IMR-90 (cell line): ENCODE results near the gene IRAK2. TPM values are rescaled to one million over a fixed set of nuclear protein-coding genes. Genes with fewer than 3 reads are reported as not detected.

Experiments
- ATAC-seq: fragments of 200-7000 bp; cut with Tn5 transposase; 2 replicates; pipeline ENCODE4 v1.9.1; 2020; ENCODE audit warnings: low read depth, mild to moderate bottlenecking, moderate library complexity
- BruUV-seq: library from RNA; stranded (reverse); fragments of 400-500 nt; replicated peaks from 2 replicates; lab custom pipeline; 2021; lab: Mats Ljungman, UMichigan
- CTCF ChIA-PET: fragments of 300-600 bp; formaldehyde crosslinking; extraction: SDS; loops from one replicate; lab custom pipeline; 2021; ENCODE audit warnings: antibody characterized with exemption; lab: Yijun Ruan, JAX
- POLR2A ChIA-PET: fragments of 300-600 bp; sonication (Branson Sonifier 250); formaldehyde crosslinking; loops from one replicate; lab custom pipeline; 2022; ENCODE audit warnings: antibody characterized with exemption; ENCODE audit not compliant: unreplicated experiment; lab: Charles Lee
- DNase-seq: peaks from one replicate; pipeline ENCODE4 v3.0.0; 2013
- H2AFZ ChIP-seq: replicated peaks from 2 replicates; pipeline ENCODE3; 2013; ENCODE audit warnings: low read length, mild to moderate bottlenecking; ENCODE audit not compliant: poor library complexity
- H2AK5ac ChIP-seq: 2 replicates; pipeline ENCODE4 v1.6.1; 2013; ENCODE audit warnings: low read depth, low read length, inconsistent platforms
- H2AK9ac ChIP-seq: replicated peaks from 2 replicates; pipeline ENCODE3; 2013; ENCODE audit warnings: mild to moderate bottlenecking, low read depth, low read length, moderate library complexity; ENCODE audit not compliant: poor library complexity
- H2BK120ac ChIP-seq: 2 replicates; pipeline ENCODE4 v1.6.1; 2013; ENCODE audit warnings: low read depth, low read length, inconsistent platforms
- H2BK15ac ChIP-seq: 3 replicates; pipeline ENCODE4 v1.6.1; 2013; ENCODE audit warnings: low read depth, low read length, inconsistent platforms
- H2BK20ac ChIP-seq: 2 replicates; pipeline ENCODE4 v1.6.1; 2013; ENCODE audit warnings: low read depth, mild to moderate bottlenecking, inconsistent platforms, low read length, moderate library complexity
- H2BK5ac ChIP-seq: 2 replicates; pipeline ENCODE4 v1.6.1; 2013; ENCODE audit warnings: mild to moderate bottlenecking, low read depth, low read length, inconsistent platforms; ENCODE audit not compliant: poor library complexity, severe bottlenecking
- H3K14ac ChIP-seq: replicated peaks from 2 replicates; pipeline ENCODE4 v1.6.1; 2013; ENCODE audit warnings: low read depth, low read length, inconsistent platforms
- H3K18ac ChIP-seq: 2 replicates; pipeline ENCODE4 v1.6.1; 2013; ENCODE audit warnings: low read depth, low read length, control low read depth
- H3K23ac ChIP-seq: 2 replicates; pipeline ENCODE4 v1.6.1; 2013; ENCODE audit warnings: low read depth, low read length, inconsistent platforms
- H3K27ac ChIP-seq: 2 replicates; pipeline ENCODE4 v1.5.1; 2013; ENCODE audit warnings: mild to moderate bottlenecking, control low read depth, low read length; ENCODE audit not compliant: insufficient read depth
- H3K27me3 ChIP-seq: 2 replicates; pipeline ENCODE4 v1.6.1; 2013; ENCODE audit warnings: low read length; ENCODE audit not compliant: control insufficient read depth, insufficient read depth
- H3K36me3 ChIP-seq: 2 replicates; pipeline ENCODE4 v1.6.1; 2013; ENCODE audit warnings: low read length, mixed read lengths; ENCODE audit not compliant: control insufficient read depth, insufficient read depth
- H3K4ac ChIP-seq: 2 replicates; pipeline ENCODE4 v1.6.1; 2013; ENCODE audit warnings: low read depth, low read length, inconsistent platforms
- H3K4me1 ChIP-seq: 2 replicates; pipeline ENCODE4 v1.6.1; 2013; ENCODE audit warnings: low read length, mixed read lengths; ENCODE audit not compliant: control insufficient read depth, insufficient read depth
- H3K4me2 ChIP-seq: 2 replicates; pipeline ENCODE4 v1.6.1; 2013; ENCODE audit warnings: low read depth, mild to moderate bottlenecking, control low read depth, low read length, moderate library complexity
- H3K4me3 ChIP-seq: 2 replicates; pipeline ENCODE4 v1.5.1; 2013; ENCODE audit warnings: low read depth, mild to moderate bottlenecking, control low read depth, low read length, moderate library complexity; ENCODE audit not compliant: insufficient read depth
- H3K56ac ChIP-seq: 2 replicates; pipeline ENCODE4 v1.6.1; 2013; ENCODE audit warnings: low read length, inconsistent platforms; ENCODE audit not compliant: insufficient read depth; ENCODE audit errors: extremely low read depth
- H3K79me1 ChIP-seq, 2 experiments: 2 replicates each; pipeline ENCODE4 v1.6.1; 2013; ENCODE audit warnings: low read length in 2 of 2, inconsistent platforms in 1 of 2, low read depth in 1 of 2
- H3K9ac ChIP-seq: 2 replicates; pipeline ENCODE4 v1.6.1; 2013; ENCODE audit warnings: low read depth, low read length, control low read depth
- H3K9me1 ChIP-seq: 2 replicates; pipeline ENCODE4 v1.6.1; 2013; ENCODE audit warnings: low read length, inconsistent platforms; ENCODE audit not compliant: insufficient read depth
- H3K9me3 ChIP-seq: 2 replicates; pipeline ENCODE4 v1.6.1; 2013; ENCODE audit warnings: low read length; ENCODE audit not compliant: control insufficient read depth, insufficient read depth
- H4K20me1 ChIP-seq: 2 replicates; pipeline ENCODE4 v1.6.1; 2013; ENCODE audit warnings: low read length, inconsistent platforms; ENCODE audit not compliant: insufficient read depth
- H4K5ac ChIP-seq: 2 replicates; pipeline ENCODE4 v1.6.1; 2013; ENCODE audit warnings: mild to moderate bottlenecking, low read depth, low read length, control low read depth
- H4K8ac ChIP-seq, 2 experiments: 2 replicates each; pipeline ENCODE4 v1.6.1; 2013; ENCODE audit warnings: low read depth in 2 of 2, low read length in 2 of 2, control low read depth in 1 of 2, inconsistent platforms in 1 of 2
- H4K91ac ChIP-seq: 2 replicates; pipeline ENCODE4 v1.6.1; 2013; ENCODE audit warnings: low read depth, low read length, inconsistent platforms; ENCODE audit not compliant: insufficient read depth
- CEBPB ChIP-seq: IDR thresholded peaks from 2 replicates; pipeline ENCODE4 v1.6.1; 2012; ENCODE audit warnings: low read depth, low read length, improper control_type of control experiment
- MAZ ChIP-seq: IDR thresholded peaks from 2 replicates; pipeline ENCODE4 v1.6.1; 2012; ENCODE audit warnings: low read depth, mild to moderate bottlenecking, low read length, improper control_type of control experiment, moderate library complexity, borderline replicate concordance
- RCOR1 ChIP-seq: IDR thresholded peaks from 2 replicates; pipeline ENCODE4 v1.6.1; 2012; ENCODE audit warnings: mild to moderate bottlenecking, low read length, improper control_type of control experiment; ENCODE audit not compliant: insufficient replicate concordance
- WGBS, 2 experiments: methylation state at CpG; one replicate each; pipeline versions ENCODE4 v1.1.5 to v1.1.7; 2013; ENCODE audit warnings: missing lambda C conversion rate in 2 of 2; ENCODE audit not compliant: insufficient read length in 1 of 2; ENCODE audit errors: extremely low coverage in 2 of 2; 5-methylcytosine and 5-hydroxymethylcytosine counted together
- dilution Hi-C: fragments of 300-500 bp; cut with HindIII; formaldehyde crosslinking; loops from one replicate; pipeline ENCODE4 v1.14.3; 2018; ENCODE audit warnings: low sequenced_read_pairs; ENCODE audit not compliant: unreplicated experiment
- in situ Hi-C: fragments of 300-500 bp; cut with MboI; formaldehyde crosslinking; loops from 3 replicates; pipeline ENCODE4 v1.14.3; 2019; ENCODE audit warnings: low sequenced_read_pairs, inconsistent platforms, mixed read lengths
- intact Hi-C: fragments of 100-400 bp; cut with micrococcal nuclease; formaldehyde crosslinking; loops from 2 replicates; pipeline ENCODE4 v1.10.0; 2022
- polyA plus RNA-seq, 3 experiments: library from polyadenylated mRNA; depleted of rRNA; stranded (reverse); fragments of >200 nt; gene quantifications; 2 replicates each; pipeline ENCODE4 v1.2.3, GENCODE V29; 2012; ENCODE audit warnings: low replicate concordance in 1 of 3
- total RNA-seq: library from RNA; depleted of rRNA; stranded (reverse); fragments of >200 nt; gene quantifications from 2 replicates; pipeline ENCODE4 v1.2.3, GENCODE V29; 2012

The IRAK2 gene
- total and polyA plus RNA-seq, 2 of the 4 experiments (the other 2 are of a cell fraction) = 6.9 to 8.1 TPM

- TF ChIP-seq RCOR1 (no peak), CEBPB (no peak)
These were observed 63.7 kb downstream of the IRAK2 start (continued) for GRCh38 chr3:10228248-10228950.

DNA sequence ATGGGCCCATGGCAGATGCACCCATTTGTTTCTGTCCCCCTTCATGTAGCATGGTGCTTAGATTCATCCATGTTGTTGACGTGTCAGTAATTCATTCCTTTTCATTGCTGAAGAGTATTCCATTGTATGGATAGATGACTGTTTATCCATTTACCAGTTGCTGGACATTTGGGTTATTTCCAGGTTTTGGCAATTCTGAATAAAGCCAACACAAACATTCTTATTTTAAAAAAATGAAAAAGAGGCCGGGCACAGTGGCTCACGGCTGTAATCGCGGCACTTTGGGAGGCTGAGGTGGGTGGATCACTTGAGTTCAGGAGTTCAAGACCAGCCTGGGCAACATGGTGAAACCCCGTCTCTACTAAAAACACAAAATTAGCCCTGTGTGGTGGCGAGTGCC lies 64.9 kb downstream of the IRAK2 start:
- H3K9ac ChIP-seq = no peak overlapping the region
- H3K14ac ChIP-seq = no peak overlapping the region
- no peak overlapping the region for H2BK5ac ChIP-seq
- ChIA-PET POLR2A (no interaction called here), CTCF (no interaction called here)
- in situ Hi-C loops (no loop called here), intact Hi-C loops (loop anchor here (10.0 kb wide), 1 partner anchor 515 kb away; no protein-coding TSS in a partner anchor), dilution Hi-C loops (no loop called here)
- H2BK15ac ChIP-seq = no peak overlapping the region
- H3K18ac ChIP-seq = no peak overlapping the region
- H2AK9ac ChIP-seq = no peak overlapping the region
- H2AFZ ChIP-seq = no peak overlapping the region
- H3K9me3 ChIP-seq = no peaks in the 10 kb centered on the region
- H3K4me1 ChIP-seq = peaks cover 2% of the 10 kb centered on the region
- WGBS, 2 experiments = no CpG with 5 or more reads among the region's 7 CpGs
- no peak for TF ChIP-seq RCOR1
- TF ChIP-seq MAZ = no peak
- no peak for TF ChIP-seq CEBPB
- H3K56ac ChIP-seq = no peak overlapping the region
- H3K27ac ChIP-seq = no peak overlapping the region
- H2AK5ac ChIP-seq = no peak overlapping the region
- H3K79me1 ChIP-seq = peaks cover 0 to 3% of the 10 kb centered on the region in 2 experiments; a peak in 2 of 4 replicates
- H2BK120ac ChIP-seq = no peak overlapping the region
- no peak overlapping the region for H3K23ac ChIP-seq
- DNase-seq (no peak), ATAC-seq (no peak)
- BruUV-seq = no TSS peak
- no peak overlapping the region for H3K4ac ChIP-seq
- no peak overlapping the region for H4K5ac ChIP-seq
- no peak overlapping the region for H4K8ac ChIP-seq
- H3K36me3 ChIP-seq = peaks cover 14% of the 10 kb centered on the region
- no peak overlapping the region for H2BK20ac ChIP-seq
- no peak overlapping the region for H3K4me2 ChIP-seq
- H4K91ac ChIP-seq = no peak overlapping the region
- peaks cover 4% of the 10 kb centered on the region; the same call in 1 of the 2 replicates for H3K9me1 ChIP-seq
- no peaks in the 10 kb centered on the region for H4K20me1 ChIP-seq
- no peaks in the 10 kb centered on the region for H3K27me3 ChIP-seq
- H3K4me3 ChIP-seq = no peak overlapping the region
